Loucy (cell line): ENCODE measurements around the gene MROH9.
"Not testable (repeated sequence)": the region's sequence is repeated elsewhere in the genome, so short reads cannot be mapped to it uniquely, and the experiment has no call there.

ENCODE experiments used
- H2AFZ ChIP-seq: fragments of 200-600 bp; sonication (generic); 2 replicates; pipeline ENCODE4 v1.6.0; 2016; ENCODE audit warnings: antibody characterized with exemption, mild to moderate bottlenecking, low read length, moderate library complexity
- H3F3A ChIP-seq: fragments of 200-600 bp; 2 replicates; pipeline ENCODE4 v1.6.0; 2016; ENCODE audit warnings: antibody characterized with exemption, low read depth, mild to moderate bottlenecking
- H3K27me3 ChIP-seq: fragments of 200-600 bp; sonication (generic); 2 replicates; pipeline ENCODE4 v1.6.1; 2014; ENCODE audit warnings: low read length, mild to moderate bottlenecking; ENCODE audit not compliant: insufficient read depth, poor library complexity, severe bottlenecking
- H3K36me3 ChIP-seq: fragments of 200-600 bp; sonication (generic); 2 replicates; pipeline ENCODE4 v1.6.1; 2016; ENCODE audit warnings: low read length; ENCODE audit not compliant: insufficient read depth
- H3K4me1 ChIP-seq: fragments of 200-600 bp; sonication (generic); 2 replicates; pipeline ENCODE4 v1.5.1; 2014; ENCODE audit warnings: low read length, mild to moderate bottlenecking; ENCODE audit not compliant: insufficient read depth, poor library complexity, severe bottlenecking
- H3K4me2 ChIP-seq: fragments of 200-600 bp; sonication (generic); 2 replicates; pipeline ENCODE4 v1.6.0; 2014; ENCODE audit warnings: antibody characterized with exemption, low read length, low read depth, mild to moderate bottlenecking; ENCODE audit not compliant: poor library complexity, severe bottlenecking
- H3K4me3 ChIP-seq: fragments of 200-600 bp; sonication (generic); 2 replicates; pipeline ENCODE4 v1.5.1; 2014; ENCODE audit warnings: low read length, mild to moderate bottlenecking, mixed read lengths; ENCODE audit not compliant: poor library complexity, severe bottlenecking
- H3K79me2 ChIP-seq: fragments of 200-600 bp; sonication (generic); 2 replicates; pipeline ENCODE4 v1.6.1; 2014; ENCODE audit warnings: low read length; ENCODE audit not compliant: insufficient read depth
- H3K9ac ChIP-seq: fragments of 200-600 bp; sonication (generic); 2 replicates; pipeline ENCODE4 v1.6.0; 2014; ENCODE audit warnings: mild to moderate bottlenecking, low read depth, low read length, moderate library complexity; ENCODE audit not compliant: poor library complexity, severe bottlenecking
- H3K9me2 ChIP-seq: fragments of 200-600 bp; sonication (generic); replicated peaks from 2 replicates; pipeline ENCODE4 v1.6.1; 2016; ENCODE audit warnings: low read depth, low read length, mixed read lengths
- H3K9me3 ChIP-seq: fragments of 200-600 bp; sonication (generic); 2 replicates; pipeline ENCODE4 v1.6.1; 2014; ENCODE audit warnings: mild to moderate bottlenecking, antibody characterized with exemption, low read length, low read depth; ENCODE audit not compliant: insufficient read depth
- H4K20me1 ChIP-seq: fragments of 200-600 bp; sonication (generic); 2 replicates; pipeline ENCODE4 v1.6.0; 2014; ENCODE audit warnings: antibody characterized with exemption, low read length, mild to moderate bottlenecking; ENCODE audit not compliant: insufficient read depth, poor library complexity, severe bottlenecking
- CTCF ChIP-seq: fragments of 200-600 bp; sonication (generic); conservative IDR thresholded peaks from 2 replicates; pipeline ENCODE4 v1.5.1; 2014; ENCODE audit warnings: mild to moderate bottlenecking, antibody characterized with exemption, low read length
- EZH2phosphoT487 ChIP-seq: fragments of 200-600 bp; IDR thresholded peaks from 2 replicates; pipeline ENCODE4 v1.6.1; 2018; ENCODE audit warnings: antibody characterized with exemption, mild to moderate bottlenecking, moderate library complexity, borderline replicate concordance

The MROH9 gene

DNA sequence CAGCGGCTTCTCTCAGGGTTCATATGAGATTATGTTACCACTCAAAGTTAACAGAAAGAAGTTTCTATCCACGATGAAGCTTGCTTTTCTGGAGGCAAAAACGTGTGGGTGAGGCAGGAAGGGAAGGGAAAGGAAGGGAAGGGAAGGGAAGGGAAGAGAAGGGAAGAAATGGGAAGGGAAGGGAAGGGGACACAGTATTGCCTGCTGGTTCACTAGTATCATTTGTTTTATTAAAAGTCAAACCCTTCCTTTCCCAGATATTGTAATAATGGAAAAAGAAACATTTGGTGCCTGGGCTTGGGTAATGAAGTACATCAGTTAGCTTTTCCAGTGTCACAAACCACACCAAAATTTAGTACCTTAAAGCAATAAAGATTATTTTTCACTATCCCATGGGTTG is 18.0 kb upstream of the MROH9 start:
- Histone ChIP-seq H4K20me1 (no peaks in the 10 kb centered on the region), H3K9me2 (no peaks in the 10 kb centered on the region), H3K79me2 (no peaks in the 10 kb centered on the region), H2AFZ (no peak overlapping the region), H3F3A (no peaks in the 10 kb centered on the region), H3K9me3 (peaks cover 19% of the 10 kb centered on the region), H3K27me3 (no peaks in the 10 kb centered on the region), H3K4me1 (no peaks in the 10 kb centered on the region), H3K4me2 (no peak overlapping the region), H3K4me3 (no peak overlapping the region), H3K36me3 (no peaks in the 10 kb centered on the region), H3K9ac (no peak overlapping the region)
- no peak for TF ChIP-seq EZH2phosphoT487
- TF ChIP-seq CTCF: no peak

- H3K9me2 ChIP-seq, H3K4me2 ChIP-seq, H3K4me1 ChIP-seq, H3K4me3 ChIP-seq, H3K36me3 ChIP-seq, H3K9ac ChIP-seq, H3K79me2 ChIP-seq, H4K20me1 ChIP-seq, H3F3A ChIP-seq, H3K27me3 ChIP-seq, H2AFZ ChIP-seq: not testable (repeated sequence)
- peaks cover 19% of the 10 kb centered on the region for H3K9me3 ChIP-seq
Observed at GRCh38 chr1:170924656-170925055, 10.7 kb upstream of the MROH9 start.

DNA sequence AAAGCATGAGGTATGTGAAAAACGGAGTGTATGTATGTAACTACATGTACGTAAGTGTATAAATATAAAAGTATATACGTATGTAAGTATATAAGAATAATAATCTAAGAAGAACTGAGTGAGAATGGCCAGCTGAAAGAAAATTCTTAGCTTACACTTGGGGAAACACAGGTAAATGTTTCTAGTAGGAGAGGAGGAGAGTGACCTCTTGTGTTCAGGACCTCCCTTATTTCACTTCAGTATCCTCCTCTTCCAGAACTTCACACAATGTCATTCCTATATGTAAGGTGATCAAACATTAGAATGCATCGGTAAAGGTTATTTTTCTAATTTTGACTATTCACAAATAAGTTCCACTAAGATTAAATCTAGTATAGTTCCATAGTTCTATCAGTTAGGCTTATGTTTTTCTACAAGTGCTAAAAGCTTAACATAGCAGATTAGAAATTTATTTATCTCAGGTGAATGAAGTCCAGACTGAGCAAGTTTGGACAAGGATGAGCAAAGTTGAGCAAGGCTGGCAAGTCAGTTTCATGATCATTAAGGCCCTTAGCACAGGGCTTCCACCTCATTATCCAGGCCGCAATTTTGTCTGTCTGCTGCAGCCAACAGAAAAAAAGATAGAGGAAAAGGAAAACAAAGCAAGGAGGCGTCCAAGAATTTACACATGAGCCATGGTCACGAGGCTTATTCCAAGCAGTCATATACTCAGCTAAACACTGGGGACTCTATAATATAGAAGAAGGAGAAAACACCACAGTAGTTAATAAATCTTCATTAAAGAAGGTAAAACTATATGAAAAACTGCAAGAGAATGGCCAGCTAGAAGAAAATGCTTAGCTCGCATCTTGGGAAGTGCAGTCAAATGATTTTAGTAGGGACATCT is 7.1 kb upstream of the MROH9 start:
- Histone ChIP-seq H3K27me3 (no peaks in the 10 kb centered on the region), H4K20me1 (no peaks in the 10 kb centered on the region), H3K9ac (no peak overlapping the region), H2AFZ (0 out of 2 replicates have a peak overlapping the region, but pooled peaks have one; percentile 13), H3K4me3 (no peak overlapping the region), H3K9me3 (no peaks in the 10 kb centered on the region), H3F3A (no peaks in the 10 kb centered on the region), H3K9me2 (no peaks in the 10 kb centered on the region), H3K4me1 (no peaks in the 10 kb centered on the region), H3K4me2 (no peak overlapping the region), H3K79me2 (no peaks in the 10 kb centered on the region), H3K36me3 (no peaks in the 10 kb centered on the region)
- TF ChIP-seq CTCF (peak; percentile 47), EZH2phosphoT487 (no peak)

GRCh38 chr1:170929412-170929834 is 5.9 kb upstream of the MROH9 start:
- no peaks in the 10 kb centered on the region for H3K36me3 ChIP-seq
- no peaks in the 10 kb centered on the region for H3K9me2 ChIP-seq
- no peaks in the 10 kb centered on the region for H3K4me1 ChIP-seq
- no peaks in the 10 kb centered on the region for H3K27me3 ChIP-seq
- H3F3A ChIP-seq: no peaks in the 10 kb centered on the region
- H3K4me3 ChIP-seq: no peak overlapping the region
- H4K20me1 ChIP-seq: no peaks in the 10 kb centered on the region
- no peaks in the 10 kb centered on the region for H3K79me2 ChIP-seq
- no peak overlapping the region for H3K9ac ChIP-seq
- H3K4me2 ChIP-seq: no peak overlapping the region
- H3K9me3 ChIP-seq: no peaks in the 10 kb centered on the region
- peak overlapping the region; percentile 53; the same call in 1 of the 2 replicates for H2AFZ ChIP-seq
- no peak for TF ChIP-seq EZH2phosphoT487
- TF ChIP-seq CTCF: no peak
